ENCODE measurements around the gene GPSM1.

DNA sequence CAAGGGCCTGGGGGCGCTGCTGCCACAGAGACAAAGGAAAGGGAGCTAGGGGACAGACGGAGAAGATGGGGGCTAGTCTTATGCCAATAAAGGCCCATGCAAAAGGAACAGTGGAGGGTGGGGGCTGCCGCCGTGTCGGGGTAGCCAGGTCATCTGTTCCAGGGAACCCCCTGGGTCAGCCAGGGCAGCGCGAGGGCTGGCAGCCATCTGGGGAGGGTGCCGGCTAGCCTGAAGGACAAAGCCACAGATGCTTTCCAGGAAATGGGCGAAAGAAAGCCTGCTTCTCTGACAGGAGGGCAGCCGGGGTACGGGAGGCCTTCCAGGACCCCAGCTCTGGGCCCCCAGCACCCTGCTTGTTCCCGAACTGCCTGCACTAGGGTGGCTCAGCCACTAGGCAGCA lies 47.8 kb downstream of the GPSM1 start:
- no peak for TF ChIP-seq POLR2A (IDR thresholded peaks at IDR 0.05)
- TF ChIP-seq, protein P1, sequence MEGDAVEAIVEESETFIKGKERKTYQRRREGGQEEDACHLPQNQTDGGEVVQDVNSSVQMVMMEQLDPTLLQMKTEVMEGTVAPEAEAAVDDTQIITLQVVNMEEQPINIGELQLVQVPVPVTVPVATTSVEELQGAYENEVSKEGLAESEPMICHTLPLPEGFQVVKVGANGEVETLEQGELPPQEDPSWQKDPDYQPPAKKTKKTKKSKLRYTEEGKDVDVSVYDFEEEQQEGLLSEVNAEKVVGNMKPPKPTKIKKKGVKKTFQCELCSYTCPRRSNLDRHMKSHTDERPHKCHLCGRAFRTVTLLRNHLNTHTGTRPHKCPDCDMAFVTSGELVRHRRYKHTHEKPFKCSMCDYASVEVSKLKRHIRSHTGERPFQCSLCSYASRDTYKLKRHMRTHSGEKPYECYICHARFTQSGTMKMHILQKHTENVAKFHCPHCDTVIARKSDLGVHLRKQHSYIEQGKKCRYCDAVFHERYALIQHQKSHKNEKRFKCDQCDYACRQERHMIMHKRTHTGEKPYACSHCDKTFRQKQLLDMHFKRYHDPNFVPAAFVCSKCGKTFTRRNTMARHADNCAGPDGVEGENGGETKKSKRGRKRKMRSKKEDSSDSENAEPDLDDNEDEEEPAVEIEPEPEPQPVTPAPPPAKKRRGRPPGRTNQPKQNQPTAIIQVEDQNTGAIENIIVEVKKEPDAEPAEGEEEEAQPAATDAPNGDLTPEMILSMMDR (IDR thresholded peaks at IDR 0.05), result no peak
